Heart right ventricle (tissue), 16 donors: ENCODE data around the gene C18orf32. TPM values are rescaled to one million over a fixed set of nuclear protein-coding genes. Genes with fewer than 3 reads are reported as not detected.
"Not testable (repeated sequence)": the region's sequence is repeated elsewhere in the genome, so short reads cannot be mapped to it uniquely, and the experiment has no call there.

Experiments used
- ATAC-seq, 8 donors: fragments of 200-7000 bp; cut with Tn5 transposase; one replicate each; pipeline ENCODE4 v1.9.1; 2020; ENCODE audit warnings: mild to moderate bottlenecking in 8 of 8, moderate library complexity in 8 of 8, moderate number of reproducible peaks in 1 of 8
- DNase-seq, 2 donors: peaks; one replicate each; pipeline ENCODE4 v3.0.0-alpha.2; 2020
- H3K27ac ChIP-seq, 10 donors: fragments of 200-600 bp; sonication (generic) in 2 of 10; one replicate each; pipeline versions ENCODE4 v1.5.0 to v1.8.0; 2020 to 2022; ENCODE audit warnings: mild to moderate bottlenecking in 3 of 10
- H3K27me3 ChIP-seq, 7 donors: fragments of 200-600 bp; one replicate each; pipeline ENCODE4 v1.8.0; 2021 to 2022; ENCODE audit warnings: mild to moderate bottlenecking in 2 of 7
- H3K36me3 ChIP-seq, 9 donors: fragments of 200-600 bp; sonication (generic) in 1 of 9; one replicate each; pipeline versions ENCODE4 v1.5.0 to v1.8.0; 2020 to 2022; ENCODE audit warnings: mild to moderate bottlenecking in 2 of 9
- H3K4me1 ChIP-seq, 9 donors: fragments of 200-600 bp; sonication (generic) in 1 of 9; one replicate each; pipeline versions ENCODE4 v1.5.0 to v1.8.0; 2020 to 2022; ENCODE audit warnings: mild to moderate bottlenecking in 4 of 9
- H3K4me3 ChIP-seq, 10 donors: fragments of 200-600 bp; sonication (generic) in 2 of 10; one replicate each; pipeline versions ENCODE4 v1.5.0 to v1.8.0; 2020 to 2022; ENCODE audit warnings: mild to moderate bottlenecking in 7 of 10, moderate library complexity in 2 of 10
- H3K9me3 ChIP-seq, 11 donors: fragments of 200-600 bp in 10 of 11; sonication (generic) in 2 of 11; one replicate each; pipeline versions ENCODE4 v1.5.0 to v1.8.0; 2013 to 2022; ENCODE audit warnings: mild to moderate bottlenecking in 2 of 11, control low read depth in 1 of 11, moderate library complexity in 1 of 11
- WGBS, 2 donors: extraction: QIAGEN DNeasy Blood & Tissue Kit; methylation state at CpG; one replicate each; pipeline ENCODE4 v1.1.7; 2013; ENCODE audit warnings: inconsistent platforms in 1 of 2; 5-methylcytosine and 5-hydroxymethylcytosine counted together
- intact Hi-C, 10 donors: fragments of 100-400 bp; cut with DNase I; formaldehyde crosslinking; loops; one replicate each; pipeline versions ENCODE4 v1.11.1 to v1.14.2; 2022
- polyA plus RNA-seq, 2 donors: library from polyadenylated mRNA; stranded (reverse); fragments of 200-250 nt; gene quantifications; one replicate each; pipeline ENCODE4 v1.2.3, GENCODE V29; 2013
- total RNA-seq, 10 donors: library from RNA; stranded (reverse); fragmentation: NEBNext Ultra II Directional in 3 of 10; extraction: Animal tissue kit (Norgen Biotek cat#: 25700) in 3 of 10; gene quantifications; one replicate each; pipeline versions ENCODE4 v1.2.1 to v1.2.4, GENCODE V29; 2021 to 2023
- TF ChIP-seq, protein P1 (sequence below), 9 donors: fragments of 200-600 bp; sonication (generic) in 2 of 9; IDR thresholded peaks; one replicate each; pipeline versions ENCODE4 v1.5.0 to v1.8.0; 2021 to 2022; ENCODE audit warnings: antibody characterized with exemption in 9 of 9, mild to moderate bottlenecking in 5 of 9, moderate library complexity in 1 of 9
- donor health status: Arrhythmogenic right ventricular cardiomyopathy.
- donor health status: ischemic (EF 13 %, LVEDD 7.1; RV severe dilation, severe dysfunction).
- donor health status: healthy with polysubstance abuse.
- donor health status: DM: no; HTN: yes; CAD: no.
- donor health status: DM: no; HTN: no; CAD: no.
- donor health status: ischemic (EF 25% LVEDD 6.9; RV normal size, moderate dysfunction).
- donor health status: ischemic (EF 25% LVEDD 5.7; RV mildly dilated, moderate dysfunction).
- donor health status: healthy.
- donor health status: DM: yes; HTN: yes; CAD: no.
- donor health status: Ischemic cardiomyopathy.
- donor health status: ischemic (EF 35%, LVEDD 5.7; RV mildly dilated, moderate dysfunction).
- donor health status: nonischemic (EF 11% LVEDD 7.7; RV severe dilation, severe dysfunction).
- donor health status: DM: yes; HTN: yes; CAD: no.
- donor health status: PGD.
- donor health status: ischemic (EF 29% LVEDD 5.4; RV normal size, mild dysfunction).
- donor health status: nonischemic (EF 23%, LVEDD 6.1; RV moderate dilation, normal function).

Gene C18orf32
- total and polyA plus RNA-seq, 12 donors: 25.1 to 68.3 (median 43.3) TPM

DNA sequence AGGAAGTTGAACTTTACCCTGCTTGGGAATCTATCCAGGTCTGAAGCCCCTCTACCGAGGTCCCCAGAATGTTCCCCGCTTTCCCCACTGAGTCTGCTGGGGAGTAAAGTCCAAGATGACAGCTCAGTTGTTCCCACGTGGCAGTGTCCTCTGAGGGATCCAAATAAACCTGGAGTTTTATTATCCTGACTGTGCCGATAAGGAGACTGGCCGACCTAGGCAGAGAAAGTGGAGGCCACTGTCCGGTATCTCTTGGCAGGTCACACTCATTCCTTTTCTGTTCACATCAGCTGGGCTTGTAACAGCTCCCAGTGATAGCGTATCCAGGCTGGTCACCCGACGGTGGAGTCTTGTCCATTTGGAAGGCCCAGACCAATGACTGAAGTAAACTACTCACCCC lies 27.5 kb upstream of the C18orf32 start:
- intact Hi-C loops: loop anchor here in 7 of 10 donors (5.0 to 10.0 kb wide), 5 partner anchors 43 to 680 kb away; partner anchors contain the start of gene MYO5B (in 1 of the 7)
- H3K4me3 ChIP-seq: no peak overlapping the region
- WGBS, 2 donors: 32 to 37% methylated on average over 9 of the region's 9 CpGs
- H3K36me3 ChIP-seq: no peaks in the 10 kb centered on the region
- H3K27ac ChIP-seq: peak overlapping the region in 1 of 10 donors; percentile 31
- no peaks in the 10 kb centered on the region for H3K27me3 ChIP-seq
- no peaks in the 10 kb centered on the region for H3K9me3 ChIP-seq
- DNase-seq (peak in 1 of 2 donors; percentile 9), ATAC-seq (peak in 5 of 8 donors; percentile 33 to 76 (median 71))
- TF ChIP-seq, protein P1, sequence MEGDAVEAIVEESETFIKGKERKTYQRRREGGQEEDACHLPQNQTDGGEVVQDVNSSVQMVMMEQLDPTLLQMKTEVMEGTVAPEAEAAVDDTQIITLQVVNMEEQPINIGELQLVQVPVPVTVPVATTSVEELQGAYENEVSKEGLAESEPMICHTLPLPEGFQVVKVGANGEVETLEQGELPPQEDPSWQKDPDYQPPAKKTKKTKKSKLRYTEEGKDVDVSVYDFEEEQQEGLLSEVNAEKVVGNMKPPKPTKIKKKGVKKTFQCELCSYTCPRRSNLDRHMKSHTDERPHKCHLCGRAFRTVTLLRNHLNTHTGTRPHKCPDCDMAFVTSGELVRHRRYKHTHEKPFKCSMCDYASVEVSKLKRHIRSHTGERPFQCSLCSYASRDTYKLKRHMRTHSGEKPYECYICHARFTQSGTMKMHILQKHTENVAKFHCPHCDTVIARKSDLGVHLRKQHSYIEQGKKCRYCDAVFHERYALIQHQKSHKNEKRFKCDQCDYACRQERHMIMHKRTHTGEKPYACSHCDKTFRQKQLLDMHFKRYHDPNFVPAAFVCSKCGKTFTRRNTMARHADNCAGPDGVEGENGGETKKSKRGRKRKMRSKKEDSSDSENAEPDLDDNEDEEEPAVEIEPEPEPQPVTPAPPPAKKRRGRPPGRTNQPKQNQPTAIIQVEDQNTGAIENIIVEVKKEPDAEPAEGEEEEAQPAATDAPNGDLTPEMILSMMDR (IDR thresholded peaks at IDR 0.05): no peak
- no peaks in the 10 kb centered on the region for H3K4me1 ChIP-seq

DNA sequence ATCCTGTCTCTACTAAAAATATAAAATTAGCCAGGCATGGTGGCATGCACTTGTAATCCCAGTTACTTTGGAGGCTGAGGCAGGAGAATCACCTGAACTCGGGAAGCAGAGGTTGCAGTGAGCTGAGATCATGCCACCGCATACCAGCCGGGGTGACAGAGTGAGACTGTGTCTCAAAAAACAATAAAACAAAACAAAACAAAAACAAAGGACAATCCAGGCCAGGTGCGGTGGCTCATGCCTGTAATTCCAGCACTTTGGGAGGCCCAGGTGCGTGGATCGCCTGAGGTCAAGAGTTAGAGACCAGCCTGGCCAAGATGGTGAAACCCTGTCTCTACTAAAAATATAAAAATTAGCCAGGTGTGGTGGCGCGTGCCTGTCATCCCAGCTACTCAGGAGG lies 25.8 kb upstream of the C18orf32 start:
- not testable (repeated sequence) for H3K4me3 ChIP-seq, H3K9me3 ChIP-seq, H3K27ac ChIP-seq, H3K4me1 ChIP-seq, ATAC-seq, H3K27me3 ChIP-seq, H3K36me3 ChIP-seq, DNase-seq
- 81 to 95% methylated on average over 8 of the region's 8 CpGs for WGBS, 2 donors
- intact Hi-C loops: loop anchor here in 8 of 10 donors (2.0 to 10.0 kb wide), 6 partner anchors 44 to 682 kb away; partner anchors contain the start of gene MYO5B (in 1 of the 8)

DNA sequence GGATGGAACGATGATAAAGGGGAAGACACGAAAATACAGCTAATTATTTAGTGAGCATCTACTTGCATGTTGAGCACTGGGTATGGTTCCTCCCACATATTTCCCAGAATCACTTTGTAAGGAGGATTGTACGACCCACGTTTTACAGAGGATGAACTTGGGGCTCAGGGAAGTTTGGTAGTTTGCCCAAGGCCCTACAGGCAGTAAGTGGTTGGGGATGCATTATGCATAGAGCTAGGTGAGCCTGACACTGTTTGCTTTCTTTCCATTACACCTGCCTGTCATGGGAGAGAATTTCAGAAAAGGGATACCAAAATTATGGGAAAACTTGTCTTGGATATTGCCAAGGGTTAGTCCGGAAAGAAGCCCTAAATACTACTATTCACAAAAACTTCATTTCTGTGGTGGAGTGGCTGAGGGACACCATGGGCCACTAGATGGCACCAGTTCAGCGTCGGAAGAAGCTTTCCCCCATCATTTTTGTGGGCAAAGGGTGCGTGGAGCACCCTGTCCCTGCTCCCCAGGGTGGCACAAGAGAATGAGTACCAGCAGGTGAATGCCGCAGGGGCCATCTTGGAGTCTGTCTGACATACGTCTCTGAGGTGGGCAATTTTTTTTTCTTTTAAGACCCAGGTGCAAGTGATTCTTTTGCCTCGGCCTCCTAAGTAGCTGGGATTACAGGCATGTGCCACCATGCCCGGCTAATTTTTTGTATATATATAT lies 23.5 kb upstream of the C18orf32 start:
- Histone ChIP-seq H3K4me1 (no peaks in the 10 kb centered on the region), H3K27ac (no peak overlapping the region), H3K4me3 (no peak overlapping the region), H3K36me3 (no peaks in the 10 kb centered on the region), H3K27me3 (peaks cover 0 to 20% (median 0%) of the 10 kb centered on the region in 7 donors), H3K9me3 (no peaks in the 10 kb centered on the region)
- intact Hi-C loops: loop anchor here in 8 of 10 donors (1.0 to 10.0 kb wide), 9 partner anchors 47 to 684 kb away; partner anchors contain the start of gene MYO5B (in 1 of the 8)
- peak in 7 of 8 donors; percentile 40 to 75 (median 51) for ATAC-seq
- peak; percentile 24 to 27 for DNase-seq
- 43% methylated on average over 12 of the region's 12 CpGs for WGBS, 2 donors
- TF ChIP-seq, protein P1 (IDR thresholded peaks at IDR 0.05): peak; percentile 42 to 88 (median 83)

DNA sequence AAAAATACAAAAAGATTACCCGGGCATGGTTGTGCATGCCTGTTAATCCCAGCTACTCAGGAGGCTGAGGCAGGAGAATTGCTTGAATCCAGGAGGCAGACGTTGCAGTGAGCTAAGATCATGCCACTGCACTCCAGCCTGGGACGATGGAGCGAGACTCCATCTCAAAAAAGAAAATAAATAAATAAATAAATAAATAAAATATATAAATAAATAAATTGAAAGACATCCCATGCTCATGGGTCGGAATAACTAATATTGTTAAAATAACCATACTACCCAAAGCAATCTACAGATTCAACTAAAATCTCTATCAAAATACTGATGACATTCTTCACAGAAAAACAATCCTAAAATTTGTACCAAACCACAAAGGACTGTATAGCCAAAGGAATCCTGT lies 19.4 kb upstream of the C18orf32 start:
- peaks cover 0 to 24% (median 4%) of the 10 kb centered on the region in 7 donors for H3K27me3 ChIP-seq
- WGBS, 2 donors: 90 to 91% methylated on average over 5 of the region's 5 CpGs
- H3K9me3 ChIP-seq, DNase-seq, ATAC-seq, intact Hi-C loops, H3K36me3 ChIP-seq, H3K4me1 ChIP-seq, H3K4me3 ChIP-seq, H3K27ac ChIP-seq: not testable (repeated sequence)

DNA sequence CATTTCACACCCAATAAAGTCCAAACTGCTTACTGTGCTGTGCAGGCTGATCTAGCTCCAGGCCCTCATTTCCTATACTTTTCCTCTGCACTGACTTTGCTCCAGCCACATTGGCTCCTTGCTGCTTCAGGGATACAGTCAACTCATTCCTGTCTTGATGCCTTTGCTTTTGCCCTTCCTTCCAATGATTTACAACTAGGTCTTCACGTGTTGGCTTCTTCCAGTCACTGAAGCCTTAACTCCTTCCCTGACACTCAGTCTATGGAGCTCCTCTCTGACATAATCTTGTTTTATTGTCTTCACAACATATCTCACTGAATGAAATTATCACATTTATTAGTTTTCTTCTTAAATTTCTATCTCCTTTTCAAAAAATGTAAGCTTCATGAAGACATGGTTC lies 16.9 kb upstream of the C18orf32 start:
- WGBS, 2 donors: 18 to 41% methylated on average over 1 of the region's 1 CpG
- H3K27ac ChIP-seq: no peak overlapping the region
- H3K4me1 ChIP-seq: no peaks in the 10 kb centered on the region
- no peak for DNase-seq
- no peak for ATAC-seq
- TF ChIP-seq, protein P1 (IDR thresholded peaks at IDR 0.05): no peak
- peaks cover 0 to 49% (median 24%) of the 10 kb centered on the region in 7 donors for H3K27me3 ChIP-seq
- intact Hi-C loops: no loop called here
- H3K9me3 ChIP-seq: no peaks in the 10 kb centered on the region
- no peak overlapping the region for H3K4me3 ChIP-seq
- no peaks in the 10 kb centered on the region for H3K36me3 ChIP-seq
